Measurements from ENCODE around the gene IRF2.

Gene IRF2

GRCh38 chr4:184450045-184450444 is 24.3 kb downstream of the IRF2 start:
- DNase-seq, result no peak

GRCh38 chr4:184448821-184449220 is 25.5 kb downstream of the IRF2 start:
- DNase-seq, result no peak

- DNase-seq, result no peak
Observed at GRCh38 chr4:184448141-184448540, 26.2 kb downstream of the IRF2 start.

GRCh38 chr4:184447664-184448063 is 26.7 kb downstream of the IRF2 start:
- DNase-seq, result no peak

GRCh38 chr4:184446132-184446658 is 28.2 kb downstream of the IRF2 start:
- no peak for DNase-seq

- no peak for DNase-seq
Observed at GRCh38 chr4:184444953-184445309, 29.4 kb downstream of the IRF2 start.

GRCh38 chr4:184444215-184444952 is 30.0 kb downstream of the IRF2 start:
- DNase-seq, result no peak

GRCh38 chr4:184443318-184443717 is 31.0 kb downstream of the IRF2 start:
- no peak for DNase-seq

GRCh38 chr4:184442314-184442635 is 32.1 kb downstream of the IRF2 start:
- DNase-seq, result no peak

- DNase-seq, result no peak
Observed at GRCh38 chr4:184441461-184442313, 32.7 kb downstream of the IRF2 start.

- DNase-seq, result no peak
Observed at GRCh38 chr4:184440595-184441358, 33.6 kb downstream of the IRF2 start.

- no peak for DNase-seq
Observed at GRCh38 chr4:184439856-184440594, 34.3 kb downstream of the IRF2 start.

GRCh38 chr4:184439386-184439785 is 35.0 kb downstream of the IRF2 start:
- no peak for DNase-seq

- no peak for DNase-seq
Observed at GRCh38 chr4:184438375-184438774, 36.0 kb downstream of the IRF2 start.

GRCh38 chr4:184437565-184438265 is 36.6 kb downstream of the IRF2 start:
- DNase-seq, result no peak

- DNase-seq, result no peak
Observed at GRCh38 chr4:184434501-184435066, 39.8 kb downstream of the IRF2 start.

GRCh38 chr4:184434021-184434420 is 40.3 kb downstream of the IRF2 start:
- no peak for DNase-seq

- DNase-seq, result no peak
Observed at GRCh38 chr4:184433258-184433892, 41.0 kb downstream of the IRF2 start.

- no peak for DNase-seq
Observed at GRCh38 chr4:184432127-184432922, 42.0 kb downstream of the IRF2 start.

GRCh38 chr4:184430163-184430562 is 44.2 kb downstream of the IRF2 start:
- DNase-seq, result no peak

Measured in activated naive CD4-positive, alpha-beta T cell (primary cell).